Neural cell (in vitro differentiated cells): Measurements from ENCODE around the gene PDHB. TPM values are rescaled to one million over a fixed set of nuclear protein-coding genes. Genes with fewer than 3 reads are reported as not detected.

Experiments
- H2AFZ ChIP-seq: fragments of 200-600, 300-800 bp; sonication (generic), shearing (Covaris generic); 2 replicates; pipeline ENCODE4 v1.6.0; 2014; ENCODE audit warnings: low read depth, mild to moderate bottlenecking, antibody characterized with exemption, low read length, moderate library complexity
- H3F3A ChIP-seq: fragments of 200-600 bp; shearing (Covaris generic); 2 replicates; pipeline ENCODE4 v1.6.1; 2016; ENCODE audit warnings: mild to moderate bottlenecking, moderate library complexity, mixed read lengths, antibody characterized with exemption, low read length; ENCODE audit not compliant: insufficient read depth, poor library complexity, severe bottlenecking
- H3K27ac ChIP-seq: fragments of 200-600, 300-800 bp; sonication (generic), shearing (Covaris generic); 2 replicates; pipeline ENCODE4 v1.5.1; 2014; ENCODE audit warnings: mild to moderate bottlenecking, low read length, moderate library complexity
- H3K27me3 ChIP-seq: fragments of 300-800, 200-600 bp; sonication (generic), shearing (Covaris generic); 2 replicates; pipeline ENCODE4 v1.6.0; 2014; ENCODE audit warnings: mild to moderate bottlenecking, low read depth, low read length, moderate library complexity; ENCODE audit not compliant: insufficient read depth
- H3K36me3 ChIP-seq: fragments of 300-800, 200-600 bp; sonication (generic), shearing (Covaris generic); 2 replicates; pipeline ENCODE4 v1.5.1; 2014; ENCODE audit warnings: mild to moderate bottlenecking, antibody characterized with exemption, low read length, moderate library complexity; ENCODE audit not compliant: insufficient read depth
- H3K4me2 ChIP-seq: fragments of 300-800, 200-600 bp; sonication (generic), shearing (Covaris generic); 2 replicates; pipeline ENCODE4 v1.6.0; 2014; ENCODE audit warnings: mild to moderate bottlenecking, low read length
- H3K4me3 ChIP-seq: fragments of 300-800, 200-600 bp; sonication (generic), shearing (Covaris generic); 2 replicates; pipeline ENCODE4 v1.5.1; 2014; ENCODE audit warnings: mild to moderate bottlenecking, low read length, moderate library complexity
- H3K79me2 ChIP-seq: fragments of 200-600 bp; shearing (Covaris generic); replicated peaks from 2 replicates; pipeline ENCODE4 v1.6.0; 2014; ENCODE audit warnings: mild to moderate bottlenecking, low read length, moderate library complexity; ENCODE audit not compliant: insufficient read depth
- H3K9ac ChIP-seq: fragments of 300-800, 200-600 bp; sonication (generic), shearing (Covaris generic); 2 replicates; pipeline ENCODE4 v1.6.1; 2016; ENCODE audit warnings: mild to moderate bottlenecking, low read length, mixed read lengths
- H3K9me2 ChIP-seq: fragments of 200-600 bp; shearing (Covaris generic); 2 replicates; pipeline ENCODE4 v1.6.1; 2016; ENCODE audit warnings: mild to moderate bottlenecking, low read length, mixed read lengths; ENCODE audit not compliant: insufficient read depth
- H3K9me3 ChIP-seq: fragments of 200-600, 300-800 bp; sonication (generic), shearing (Covaris generic); 2 replicates; pipeline ENCODE4 v1.6.1; 2016; ENCODE audit warnings: mild to moderate bottlenecking, mixed run types, low read length, moderate library complexity, mixed read lengths
- H4K20me1 ChIP-seq: fragments of 200-600 bp; shearing (Covaris generic); 2 replicates; pipeline ENCODE4 v1.6.1; 2016; ENCODE audit warnings: mild to moderate bottlenecking, mixed run types; ENCODE audit not compliant: insufficient read depth
- EP300 ChIP-seq: fragments of 450-650 bp; conservative IDR thresholded peaks from 2 replicates; pipeline ENCODE4 v1.6.1; 2014; ENCODE audit warnings: antibody characterized with exemption, mild to moderate bottlenecking, moderate library complexity; ENCODE audit not compliant: poor library complexity, severe bottlenecking
- EZH2 ChIP-seq: fragments of 200-600, 300-800 bp; shearing (Covaris generic), sonication (generic); IDR thresholded peaks from 2 replicates; pipeline ENCODE4 v1.6.1; 2014; ENCODE audit warnings: antibody characterized with exemption, low read length, borderline replicate concordance, mild to moderate bottlenecking; ENCODE audit not compliant: insufficient read depth, poor library complexity, severe bottlenecking
- MXI1 ChIP-seq: fragments of 450-650 bp; conservative IDR thresholded peaks from 2 replicates; pipeline ENCODE4 v1.6.1; 2014; ENCODE audit warnings: antibody characterized with exemption, mild to moderate bottlenecking; ENCODE audit not compliant: poor library complexity, severe bottlenecking
- POLR2AphosphoS5 ChIP-seq: IDR thresholded peaks from 2 replicates; pipeline ENCODE4 v1.6.1; 2012
- RAD21 ChIP-seq: fragments of 450-650 bp; conservative IDR thresholded peaks from 2 replicates; pipeline ENCODE4 v1.6.1; 2014; ENCODE audit warnings: antibody characterized with exemption, mild to moderate bottlenecking, moderate library complexity
- SMC3 ChIP-seq: fragments of 450-650 bp; conservative IDR thresholded peaks from 2 replicates; pipeline ENCODE4 v1.6.1; 2014; ENCODE audit warnings: antibody characterized with exemption, mild to moderate bottlenecking, moderate library complexity; ENCODE audit not compliant: poor library complexity
- TAF1 ChIP-seq: IDR thresholded peaks from 2 replicates; pipeline ENCODE4 v1.6.1; 2012; ENCODE audit warnings: low read depth
- polyA plus RNA-seq: library from polyadenylated mRNA; depleted of rRNA; stranded (reverse); fragments of >200 nt; gene quantifications from 2 replicates; pipeline ENCODE4 v1.2.3, GENCODE V29; 2014
- TF ChIP-seq, protein P1 (sequence below): fragments of 450-650 bp; IDR thresholded peaks from 2 replicates; pipeline ENCODE4 v1.5.1; 2014; ENCODE audit warnings: antibody characterized with exemption, mild to moderate bottlenecking, moderate library complexity; ENCODE audit not compliant: poor library complexity, severe bottlenecking
- TF ChIP-seq, protein P2 (sequence below): IDR thresholded peaks from 2 replicates; pipeline ENCODE4 v1.6.1; 2012; ENCODE audit warnings: borderline replicate concordance

Gene PDHB
- polyA plus RNA-seq, 1 donor from 2014 or later = 154 TPM

DNA sequence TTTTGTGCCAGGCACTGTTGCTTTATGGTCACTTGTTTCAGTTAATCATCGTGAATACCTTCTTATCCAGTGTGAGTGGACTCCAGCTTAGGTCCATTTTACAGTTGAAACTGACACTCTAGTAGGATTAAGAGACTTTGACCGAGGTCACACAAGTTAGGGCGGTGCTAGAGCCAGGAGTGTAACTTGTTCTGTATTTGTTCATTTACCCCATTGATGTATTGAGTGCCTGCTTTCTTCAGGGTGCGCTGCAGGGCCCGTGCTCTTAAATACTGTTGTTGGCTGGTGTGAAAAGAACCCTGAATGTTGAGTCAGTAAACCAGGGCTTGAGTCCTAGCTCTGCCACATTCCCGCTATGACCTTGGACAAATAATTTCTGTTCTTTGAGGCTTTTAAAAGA lies 15.4 kb downstream of the PDHB start:
- H3K36me3 ChIP-seq = no peaks in the 10 kb centered on the region
- no peak overlapping the region for H2AFZ ChIP-seq
- no peaks in the 10 kb centered on the region for H3K9me2 ChIP-seq
- no peak overlapping the region for H3K9ac ChIP-seq
- no peak overlapping the region for H3K27ac ChIP-seq
- no peaks in the 10 kb centered on the region for H4K20me1 ChIP-seq
- H3K4me3 ChIP-seq = no peak overlapping the region
- no peaks in the 10 kb centered on the region for H3F3A ChIP-seq
- no peaks in the 10 kb centered on the region for H3K27me3 ChIP-seq
- no peak overlapping the region for H3K4me2 ChIP-seq
- H3K9me3 ChIP-seq = no peaks in the 10 kb centered on the region
- H3K79me2 ChIP-seq = no peaks in the 10 kb centered on the region
- TF ChIP-seq SMC3 (no peak), RAD21 (no peak), EP300 (no peak), EZH2 (no peak), TAF1 (no peak), MXI1 (no peak)
- TF ChIP-seq, protein P1, sequence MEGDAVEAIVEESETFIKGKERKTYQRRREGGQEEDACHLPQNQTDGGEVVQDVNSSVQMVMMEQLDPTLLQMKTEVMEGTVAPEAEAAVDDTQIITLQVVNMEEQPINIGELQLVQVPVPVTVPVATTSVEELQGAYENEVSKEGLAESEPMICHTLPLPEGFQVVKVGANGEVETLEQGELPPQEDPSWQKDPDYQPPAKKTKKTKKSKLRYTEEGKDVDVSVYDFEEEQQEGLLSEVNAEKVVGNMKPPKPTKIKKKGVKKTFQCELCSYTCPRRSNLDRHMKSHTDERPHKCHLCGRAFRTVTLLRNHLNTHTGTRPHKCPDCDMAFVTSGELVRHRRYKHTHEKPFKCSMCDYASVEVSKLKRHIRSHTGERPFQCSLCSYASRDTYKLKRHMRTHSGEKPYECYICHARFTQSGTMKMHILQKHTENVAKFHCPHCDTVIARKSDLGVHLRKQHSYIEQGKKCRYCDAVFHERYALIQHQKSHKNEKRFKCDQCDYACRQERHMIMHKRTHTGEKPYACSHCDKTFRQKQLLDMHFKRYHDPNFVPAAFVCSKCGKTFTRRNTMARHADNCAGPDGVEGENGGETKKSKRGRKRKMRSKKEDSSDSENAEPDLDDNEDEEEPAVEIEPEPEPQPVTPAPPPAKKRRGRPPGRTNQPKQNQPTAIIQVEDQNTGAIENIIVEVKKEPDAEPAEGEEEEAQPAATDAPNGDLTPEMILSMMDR = no peak
- TF ChIP-seq, protein P2, sequence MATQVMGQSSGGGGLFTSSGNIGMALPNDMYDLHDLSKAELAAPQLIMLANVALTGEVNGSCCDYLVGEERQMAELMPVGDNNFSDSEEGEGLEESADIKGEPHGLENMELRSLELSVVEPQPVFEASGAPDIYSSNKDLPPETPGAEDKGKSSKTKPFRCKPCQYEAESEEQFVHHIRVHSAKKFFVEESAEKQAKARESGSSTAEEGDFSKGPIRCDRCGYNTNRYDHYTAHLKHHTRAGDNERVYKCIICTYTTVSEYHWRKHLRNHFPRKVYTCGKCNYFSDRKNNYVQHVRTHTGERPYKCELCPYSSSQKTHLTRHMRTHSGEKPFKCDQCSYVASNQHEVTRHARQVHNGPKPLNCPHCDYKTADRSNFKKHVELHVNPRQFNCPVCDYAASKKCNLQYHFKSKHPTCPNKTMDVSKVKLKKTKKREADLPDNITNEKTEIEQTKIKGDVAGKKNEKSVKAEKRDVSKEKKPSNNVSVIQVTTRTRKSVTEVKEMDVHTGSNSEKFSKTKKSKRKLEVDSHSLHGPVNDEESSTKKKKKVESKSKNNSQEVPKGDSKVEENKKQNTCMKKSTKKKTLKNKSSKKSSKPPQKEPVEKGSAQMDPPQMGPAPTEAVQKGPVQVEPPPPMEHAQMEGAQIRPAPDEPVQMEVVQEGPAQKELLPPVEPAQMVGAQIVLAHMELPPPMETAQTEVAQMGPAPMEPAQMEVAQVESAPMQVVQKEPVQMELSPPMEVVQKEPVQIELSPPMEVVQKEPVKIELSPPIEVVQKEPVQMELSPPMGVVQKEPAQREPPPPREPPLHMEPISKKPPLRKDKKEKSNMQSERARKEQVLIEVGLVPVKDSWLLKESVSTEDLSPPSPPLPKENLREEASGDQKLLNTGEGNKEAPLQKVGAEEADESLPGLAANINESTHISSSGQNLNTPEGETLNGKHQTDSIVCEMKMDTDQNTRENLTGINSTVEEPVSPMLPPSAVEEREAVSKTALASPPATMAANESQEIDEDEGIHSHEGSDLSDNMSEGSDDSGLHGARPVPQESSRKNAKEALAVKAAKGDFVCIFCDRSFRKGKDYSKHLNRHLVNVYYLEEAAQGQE = no peak

DNA sequence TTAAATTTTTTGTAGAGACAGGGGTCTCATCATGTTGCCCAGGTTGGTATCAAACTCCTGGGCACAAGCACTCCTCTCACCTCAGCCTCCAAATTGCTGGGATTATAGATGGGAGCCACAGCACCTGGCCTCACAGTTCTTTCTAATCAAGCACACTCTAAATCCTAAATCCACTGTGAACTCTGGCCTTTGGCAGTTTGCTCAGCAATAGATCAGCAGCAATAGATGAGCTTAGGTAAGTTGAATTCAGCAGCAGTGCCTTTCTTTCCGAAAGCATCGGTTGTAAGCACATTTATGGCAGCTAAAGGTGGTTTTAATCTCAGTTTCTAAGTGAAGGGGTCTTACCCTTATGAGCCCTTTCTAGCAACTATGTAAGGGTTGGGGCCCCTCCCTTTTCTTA lies 16.6 kb downstream of the PDHB start:
- TF ChIP-seq, protein P2 = no peak
- no peak for TF ChIP-seq SMC3
- no peak for TF ChIP-seq EZH2
- TF ChIP-seq, protein P1 = no peak
- TF ChIP-seq TAF1 = no peak
- no peak for TF ChIP-seq POLR2AphosphoS5
- TF ChIP-seq EP300 = no peak
- TF ChIP-seq MXI1 = no peak
- TF ChIP-seq RAD21 = no peak
- Histone ChIP-seq H3K36me3 (no peaks in the 10 kb centered on the region), H3K9me3 (no peaks in the 10 kb centered on the region), H3K27me3 (no peaks in the 10 kb centered on the region), H3K4me3 (no peak overlapping the region), H3K9ac (no peak overlapping the region), H3K79me2 (no peaks in the 10 kb centered on the region), H3F3A (no peaks in the 10 kb centered on the region), H3K4me2 (no peak overlapping the region), H3K9me2 (no peaks in the 10 kb centered on the region), H3K27ac (no peak overlapping the region), H2AFZ (no peak overlapping the region), H4K20me1 (no peaks in the 10 kb centered on the region)
